ENCODE results near the gene GAK. TPM values are rescaled to one million over a fixed set of nuclear protein-coding genes. Genes with fewer than 3 reads are reported as not detected.

Gene GAK
- total RNA-seq, 1 experiment from 2014 or later: 86.6 TPM

DNA sequence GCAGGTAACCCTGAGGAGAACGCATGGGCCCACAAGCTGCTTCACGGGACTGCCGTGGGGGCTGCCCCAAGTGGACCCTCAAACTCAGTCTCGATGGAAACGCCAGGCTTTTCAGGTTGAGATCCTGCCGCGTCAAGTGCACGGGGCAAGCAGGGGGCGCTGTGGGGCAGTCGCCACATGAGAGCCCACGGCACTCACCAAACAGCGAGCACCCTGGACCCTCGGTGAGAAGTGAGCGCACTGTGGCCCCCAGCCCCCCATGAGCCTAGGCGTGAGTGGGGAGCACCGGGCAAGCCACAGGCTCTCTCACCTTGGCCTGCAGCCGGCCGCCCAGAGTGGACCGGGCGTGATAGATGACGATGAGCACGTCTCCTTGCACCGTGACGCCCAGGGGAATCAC lies 55.3 kb downstream of the GAK start:
- in situ Hi-C loops (cut with HindIII; ENCODE audit: low pct_unique_long_range_greater_than_20kb, low sequenced_read_pairs): no loop called here

GRCh38 chr4:875818-876423 lies 56.2 kb downstream of the GAK start:
- Histone ChIP-seq H3K4me3 (ENCODE audit: low read depth in 2 of 2, low read length in 2 of 2) (no peak overlapping the region), H3K36me3 (ENCODE audit: control insufficient read depth, insufficient read depth, low read length) (no peaks in the 10 kb centered on the region), H3K9me3 (ENCODE audit: control insufficient read depth, insufficient read depth, low read depth, low read length) (no peaks in the 10 kb centered on the region), H3K27me3 (ENCODE audit: control insufficient read depth, insufficient read depth, low read length) (no peaks in the 10 kb centered on the region), H3K27ac (ENCODE audit: low read length) (no peak overlapping the region), H3K4me1 (ENCODE audit: control insufficient read depth, insufficient read depth, low read length) (no peaks in the 10 kb centered on the region)
- no TSS peak for BruUV-seq (replicated peaks)
- DNase-seq (ENCODE audit: low read depth, low spot score): no peak
- CTCF ChIA-PET: no interaction called here
- intact Hi-C loops (cut with micrococcal nuclease; ENCODE audit: unreplicated experiment): no loop called here
- TF ChIP-seq CTCF (IDR thresholded peaks at IDR 0.05): no peak
- no peak for TF ChIP-seq SIN3A (IDR thresholded peaks at IDR 0.05; ENCODE audit: borderline replicate concordance, insufficient read depth, low read depth, low read length)
- no peak for TF ChIP-seq POLR2AphosphoS5 (IDR thresholded peaks at IDR 0.05; ENCODE audit: low read depth, low read length)
- TF ChIP-seq, protein P1, sequence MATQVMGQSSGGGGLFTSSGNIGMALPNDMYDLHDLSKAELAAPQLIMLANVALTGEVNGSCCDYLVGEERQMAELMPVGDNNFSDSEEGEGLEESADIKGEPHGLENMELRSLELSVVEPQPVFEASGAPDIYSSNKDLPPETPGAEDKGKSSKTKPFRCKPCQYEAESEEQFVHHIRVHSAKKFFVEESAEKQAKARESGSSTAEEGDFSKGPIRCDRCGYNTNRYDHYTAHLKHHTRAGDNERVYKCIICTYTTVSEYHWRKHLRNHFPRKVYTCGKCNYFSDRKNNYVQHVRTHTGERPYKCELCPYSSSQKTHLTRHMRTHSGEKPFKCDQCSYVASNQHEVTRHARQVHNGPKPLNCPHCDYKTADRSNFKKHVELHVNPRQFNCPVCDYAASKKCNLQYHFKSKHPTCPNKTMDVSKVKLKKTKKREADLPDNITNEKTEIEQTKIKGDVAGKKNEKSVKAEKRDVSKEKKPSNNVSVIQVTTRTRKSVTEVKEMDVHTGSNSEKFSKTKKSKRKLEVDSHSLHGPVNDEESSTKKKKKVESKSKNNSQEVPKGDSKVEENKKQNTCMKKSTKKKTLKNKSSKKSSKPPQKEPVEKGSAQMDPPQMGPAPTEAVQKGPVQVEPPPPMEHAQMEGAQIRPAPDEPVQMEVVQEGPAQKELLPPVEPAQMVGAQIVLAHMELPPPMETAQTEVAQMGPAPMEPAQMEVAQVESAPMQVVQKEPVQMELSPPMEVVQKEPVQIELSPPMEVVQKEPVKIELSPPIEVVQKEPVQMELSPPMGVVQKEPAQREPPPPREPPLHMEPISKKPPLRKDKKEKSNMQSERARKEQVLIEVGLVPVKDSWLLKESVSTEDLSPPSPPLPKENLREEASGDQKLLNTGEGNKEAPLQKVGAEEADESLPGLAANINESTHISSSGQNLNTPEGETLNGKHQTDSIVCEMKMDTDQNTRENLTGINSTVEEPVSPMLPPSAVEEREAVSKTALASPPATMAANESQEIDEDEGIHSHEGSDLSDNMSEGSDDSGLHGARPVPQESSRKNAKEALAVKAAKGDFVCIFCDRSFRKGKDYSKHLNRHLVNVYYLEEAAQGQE (IDR thresholded peaks at IDR 0.05; ENCODE audit: insufficient read depth in 1 of 2, low read depth in 2 of 2, low read length in 1 of 2): no peak
- TF ChIP-seq TCF7L2 (IDR thresholded peaks at IDR 0.05; ENCODE audit: low read depth, low read length): no peak
- in situ Hi-C loops (cut with HindIII; ENCODE audit: low pct_unique_long_range_greater_than_20kb, low sequenced_read_pairs): no loop called here
- POLR2A ChIA-PET: no interaction called here
- no peak for ATAC-seq

More for the DNA sequence above, 55.3 kb downstream of the GAK start:
- no peak for DNase-seq (ENCODE audit: low read depth, low spot score)
- TF ChIP-seq POLR2AphosphoS5 (IDR thresholded peaks at IDR 0.05; ENCODE audit: low read depth, low read length): no peak
- no peak for TF ChIP-seq TCF7L2 (IDR thresholded peaks at IDR 0.05; ENCODE audit: low read depth, low read length)
- TF ChIP-seq SIN3A (IDR thresholded peaks at IDR 0.05; ENCODE audit: borderline replicate concordance, insufficient read depth, low read depth, low read length): no peak
- TF ChIP-seq, protein P1 (IDR thresholded peaks at IDR 0.05; ENCODE audit: insufficient read depth in 1 of 2, low read depth in 2 of 2, low read length in 1 of 2): no peak
- TF ChIP-seq CTCF (IDR thresholded peaks at IDR 0.05): no peak; the same call in 1 of the 2 replicates
- BruUV-seq (replicated peaks): no TSS peak
- Histone ChIP-seq H3K27me3 (ENCODE audit: control insufficient read depth, insufficient read depth, low read length) (no peaks in the 10 kb centered on the region), H3K27ac (ENCODE audit: low read length) (no peak overlapping the region), H3K4me3 (ENCODE audit: low read depth in 2 of 2, low read length in 2 of 2) (no peak overlapping the region), H3K9me3 (ENCODE audit: control insufficient read depth, insufficient read depth, low read depth, low read length) (no peaks in the 10 kb centered on the region), H3K4me1 (ENCODE audit: control insufficient read depth, insufficient read depth, low read length) (no peaks in the 10 kb centered on the region), H3K36me3 (ENCODE audit: control insufficient read depth, insufficient read depth, low read length) (no peaks in the 10 kb centered on the region)
- ATAC-seq: no peak
- POLR2A ChIA-PET: no interaction called here
- CTCF ChIA-PET: no interaction called here
- intact Hi-C loops (cut with micrococcal nuclease; ENCODE audit: unreplicated experiment): no loop called here

Measured in Panc1 (cell line).